GM18511 (cell line): ENCODE results near the gene TMEM256.
A peak's percentile ranks its signal among the peaks of the same experiment; 100 is the strongest.
"Not testable (repeated sequence)": the region's sequence is repeated elsewhere in the genome, so short reads cannot be mapped to it uniquely, and the experiment has no call there.

ENCODE experiments used
- ATAC-seq: cut with Tn5 transposase; IDR thresholded peaks from one replicate; pipeline ENCODE4 v1.9.1; 2021; ENCODE audit warnings: mild to moderate bottlenecking, moderate library complexity; ENCODE audit not compliant: unreplicated experiment

The TMEM256 gene

DNA sequence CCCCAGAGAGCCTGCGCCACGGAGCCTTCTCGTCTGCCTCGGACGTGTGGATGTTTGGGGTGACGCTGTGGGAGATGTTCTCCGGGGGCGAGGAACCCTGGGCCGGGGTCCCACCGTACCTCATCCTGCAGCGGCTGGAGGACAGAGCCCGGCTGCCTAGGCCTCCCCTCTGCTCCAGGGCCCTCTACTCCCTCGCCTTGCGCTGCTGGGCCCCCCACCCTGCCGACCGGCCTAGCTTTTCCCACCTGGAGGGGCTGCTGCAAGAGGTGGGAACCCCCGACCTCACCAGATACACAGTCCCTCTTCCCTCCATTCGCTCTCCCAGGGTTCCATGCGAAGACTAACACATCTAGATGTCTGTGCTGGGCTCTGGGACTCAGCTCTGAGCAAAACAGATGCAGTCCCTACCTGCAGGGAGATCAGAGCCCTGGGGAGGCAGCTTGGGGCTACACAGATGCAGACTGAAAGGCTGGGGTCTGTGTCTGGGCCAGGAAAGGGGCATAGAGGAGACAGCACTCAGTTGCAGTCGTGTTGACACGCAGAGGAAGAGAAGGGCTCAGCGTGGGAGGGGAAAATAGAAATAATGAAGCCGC, 19.3 kb downstream of the TMEM256 start:
- no peak for ATAC-seq

DNA sequence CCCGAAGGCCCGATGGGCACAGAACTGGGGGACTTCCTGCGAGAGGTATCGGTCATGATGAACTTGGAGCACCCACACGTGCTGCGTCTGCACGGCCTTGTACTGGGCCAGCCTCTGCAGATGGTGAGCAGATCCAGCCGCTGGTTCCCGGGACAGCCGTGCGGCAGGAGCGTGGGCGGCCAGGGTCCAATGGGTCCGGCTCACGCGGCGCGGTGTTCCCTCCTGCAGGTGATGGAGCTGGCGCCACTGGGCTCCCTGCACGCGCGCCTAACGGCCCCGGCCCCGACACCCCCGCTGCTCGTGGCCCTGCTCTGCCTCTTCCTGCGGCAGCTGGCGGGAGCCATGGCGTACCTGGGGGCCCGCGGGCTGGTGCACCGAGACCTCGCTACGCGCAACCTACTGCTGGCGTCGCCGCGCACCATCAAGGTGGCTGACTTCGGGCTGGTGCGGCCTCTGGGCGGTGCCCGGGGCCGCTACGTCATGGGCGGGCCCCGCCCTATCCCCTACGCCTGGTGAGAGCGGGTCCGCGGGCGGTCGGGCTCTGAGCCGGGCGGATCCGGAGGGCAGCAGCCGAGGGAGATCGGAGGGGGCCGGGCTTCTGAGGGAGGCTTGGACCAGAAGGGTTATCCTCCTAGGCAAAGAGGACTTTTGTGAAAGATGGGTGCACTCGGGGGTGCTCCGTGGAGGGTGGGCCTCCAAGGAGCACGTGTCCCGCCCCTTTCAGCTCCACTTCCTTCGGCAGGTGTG, 20.0 kb downstream of the TMEM256 start:
- ATAC-seq: peak; percentile 78

DNA sequence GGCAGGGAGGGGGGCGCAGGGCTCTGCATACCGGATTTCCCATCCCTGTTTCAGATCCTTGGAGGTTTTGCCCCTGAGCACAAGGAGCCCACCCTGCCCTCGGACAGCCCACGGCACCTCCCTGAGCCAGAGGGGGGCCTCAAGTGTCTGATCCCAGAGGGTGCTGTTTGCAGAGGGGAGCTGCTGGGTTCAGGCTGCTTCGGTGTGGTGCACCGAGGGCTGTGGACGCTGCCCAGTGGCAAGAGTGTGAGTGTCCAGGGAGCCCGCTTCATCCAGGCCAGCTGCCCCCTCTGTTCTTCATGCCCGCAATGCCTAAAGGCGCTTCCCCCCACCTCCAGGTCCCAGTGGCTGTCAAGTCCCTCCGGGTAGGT, 20.5 kb downstream of the TMEM256 start:
- ATAC-seq: no peak

DNA sequence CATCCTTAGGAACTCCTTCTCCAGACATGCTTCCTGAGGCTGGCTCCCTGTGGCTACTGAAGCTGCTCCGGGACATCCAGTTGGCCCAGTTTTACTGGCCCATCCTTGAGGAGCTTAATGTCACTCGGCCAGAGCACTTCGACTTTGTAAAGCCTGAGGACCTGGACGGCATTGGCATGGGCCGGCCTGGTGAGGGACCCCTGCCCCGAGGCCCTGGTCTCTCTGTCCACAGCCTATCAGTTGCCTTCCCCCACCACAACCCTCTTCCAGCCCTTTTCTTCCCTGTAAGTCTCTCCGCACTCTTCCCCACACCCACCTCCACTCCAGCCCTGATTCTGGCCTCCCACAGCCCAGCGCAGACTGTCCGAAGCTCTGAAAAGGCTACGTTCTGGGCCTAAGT, 21.0 kb downstream of the TMEM256 start:
- ATAC-seq: no peak

DNA sequence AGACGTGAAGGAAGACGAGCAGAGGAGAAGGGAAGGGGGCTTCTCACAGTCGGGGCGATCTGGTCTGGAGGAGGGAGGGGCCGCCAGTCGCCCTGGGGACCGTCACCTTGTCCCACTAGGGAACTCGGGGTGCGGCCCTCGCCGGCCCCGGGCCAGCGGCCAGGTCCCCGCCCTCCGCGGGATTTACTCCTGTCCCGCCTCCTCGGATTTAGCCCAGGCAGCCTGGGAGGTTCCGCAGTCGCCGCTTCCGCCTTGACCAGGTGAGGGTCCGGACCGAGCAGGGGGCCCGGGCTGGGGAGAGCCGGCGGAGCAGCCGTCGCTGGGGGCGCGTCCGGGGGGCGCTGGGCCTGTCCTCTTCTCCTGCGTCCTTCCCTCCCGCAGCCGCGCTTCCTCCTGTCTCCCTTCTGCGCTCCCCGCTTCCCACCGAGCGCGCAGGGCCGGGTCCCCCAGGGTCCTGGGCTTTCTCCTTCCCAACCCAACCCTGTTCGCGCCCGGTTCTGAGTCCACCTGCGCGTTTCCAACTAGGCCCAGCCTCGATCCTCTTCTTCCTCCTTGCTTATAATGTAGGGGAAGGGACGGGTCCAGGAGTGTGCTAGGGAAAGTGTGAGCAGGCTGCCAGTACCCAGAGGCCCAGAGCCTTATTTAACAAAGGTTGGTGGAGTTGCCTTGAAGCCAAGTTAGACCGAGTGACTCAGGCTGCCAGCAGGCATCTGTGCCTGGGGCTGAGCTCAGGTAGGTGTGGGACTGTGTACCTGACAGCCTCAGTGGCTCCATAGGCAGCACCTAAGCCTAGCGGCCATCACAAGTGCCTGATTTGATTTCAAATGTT, 22.8 kb downstream of the TMEM256 start, which contains the start of gene TNK1:
TSS of gene TNK1 (plus strand) at position 235 of the 829 bp plus-strand sequence. CDS start 1,838 bp downstream, outside the sequence.
- no peak for ATAC-seq

DNA sequence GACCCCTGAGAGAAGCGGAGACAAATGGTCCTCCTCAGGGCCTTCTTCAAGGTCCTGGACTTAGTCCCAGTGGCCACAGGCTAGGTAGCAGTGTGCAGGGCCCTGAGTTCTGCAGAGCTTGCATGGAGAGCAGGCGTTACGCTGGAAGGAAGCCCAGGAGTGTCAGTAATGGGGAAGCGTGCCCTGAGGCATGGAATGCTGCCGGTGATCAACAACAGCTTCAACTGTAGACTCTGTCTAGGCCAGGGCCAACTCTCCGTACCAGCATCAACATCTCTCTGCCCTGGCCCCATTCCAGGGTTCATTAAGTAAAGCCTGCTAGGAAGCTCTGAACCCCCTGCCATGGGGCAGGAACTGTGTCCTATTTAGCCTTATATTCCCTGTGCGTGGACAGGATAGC, 23.6 kb downstream of the TMEM256 start:
- ATAC-seq: no peak

DNA sequence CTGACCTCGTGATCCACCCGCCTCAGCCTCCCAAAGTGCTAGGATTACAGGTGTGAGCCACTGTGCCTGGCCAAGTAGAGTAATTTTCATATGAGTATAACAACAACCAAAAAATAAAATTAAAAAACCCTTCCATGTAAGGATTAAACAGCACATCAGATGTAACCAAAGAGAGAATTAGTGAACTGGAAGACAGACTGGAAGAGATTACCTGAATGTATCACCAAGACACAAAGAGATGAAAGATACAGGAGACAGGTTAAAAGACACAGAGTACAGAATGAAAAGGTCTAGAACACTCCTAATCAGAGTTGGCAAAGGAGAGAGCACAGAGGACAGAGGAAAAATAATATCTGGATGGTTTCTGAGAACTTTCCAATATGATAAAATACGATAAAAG, 24.8 kb downstream of the TMEM256 start:
- no peak for ATAC-seq

DNA sequence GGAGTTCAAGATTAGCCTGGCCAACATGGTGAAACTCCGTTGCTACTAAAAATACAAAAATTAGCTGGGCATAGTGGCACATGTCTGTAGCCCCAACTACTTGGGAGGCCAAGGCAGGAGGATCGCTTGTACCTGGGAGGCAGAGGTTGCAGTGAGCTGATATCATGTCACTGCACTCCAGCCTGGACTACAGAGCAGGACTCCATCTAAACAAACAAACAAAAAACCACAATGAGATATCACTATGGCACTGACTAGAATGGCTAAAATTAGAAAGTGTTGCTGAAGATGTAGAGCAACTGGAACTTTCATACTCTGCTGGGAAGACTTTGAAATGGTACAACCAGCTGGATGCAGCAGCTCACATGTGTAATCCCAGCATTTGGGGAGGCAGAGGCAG, 29.5 kb downstream of the TMEM256 start:
- ATAC-seq: no peak

DNA sequence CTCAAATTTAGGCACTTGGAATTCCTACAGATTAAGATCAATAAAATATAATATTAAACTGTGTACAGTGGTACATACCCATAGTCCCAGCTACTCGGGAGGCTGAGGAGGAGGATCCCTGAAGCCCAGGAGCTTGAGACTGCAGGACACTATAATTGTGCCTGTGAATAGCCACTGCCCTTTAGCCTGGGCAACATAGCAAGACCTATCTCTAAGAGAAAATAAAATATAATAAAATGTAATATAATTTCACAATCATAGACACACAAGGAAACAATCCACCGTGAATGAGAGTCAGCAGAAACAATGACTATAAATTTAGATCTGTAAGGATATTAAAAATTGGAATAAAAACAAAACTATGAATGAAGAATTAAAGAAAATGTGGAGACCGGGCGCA, 33.0 kb downstream of the TMEM256 start:
- no peak for ATAC-seq

DNA sequence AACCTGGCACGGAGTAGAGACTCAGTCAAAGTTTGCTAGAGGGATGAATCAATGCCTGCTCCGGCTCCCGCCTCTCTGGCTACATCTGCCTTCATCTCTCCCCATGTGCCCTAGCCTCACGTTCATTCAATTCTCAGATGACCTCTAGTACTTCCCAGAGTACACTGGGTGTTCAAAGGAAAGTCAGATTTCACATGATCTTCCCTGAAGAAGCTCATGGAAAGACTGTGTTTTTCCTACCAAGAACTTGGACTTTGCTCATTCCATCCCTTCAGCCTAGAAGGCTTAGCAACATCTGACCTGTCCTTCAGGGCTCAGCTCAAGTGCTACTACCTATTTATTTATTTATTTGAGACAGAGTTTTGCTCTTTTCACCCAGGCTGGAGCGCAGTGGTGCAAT, 34.1 kb downstream of the TMEM256 start:
- no peak for ATAC-seq

DNA sequence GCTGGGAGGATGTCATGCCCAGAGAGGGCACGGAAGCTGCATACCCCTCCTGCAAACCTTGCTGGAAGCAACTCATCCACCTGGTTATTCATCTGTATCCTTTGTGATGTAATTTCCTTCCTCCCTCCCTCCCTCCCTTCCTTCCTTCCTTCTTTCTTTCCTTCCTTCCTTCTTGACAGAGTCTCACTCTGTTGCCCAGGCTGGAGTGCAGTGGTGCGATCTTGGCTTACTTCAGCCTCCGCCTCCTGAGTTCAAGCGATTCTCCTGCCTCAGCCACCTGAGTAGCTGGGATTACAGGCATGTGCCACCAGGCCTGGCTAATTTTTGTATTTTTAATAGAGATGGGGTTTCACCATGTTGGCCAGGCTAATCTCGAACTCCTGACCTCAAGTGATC, 35.3 kb downstream of the TMEM256 start:
- ATAC-seq: not testable (repeated sequence)

DNA sequence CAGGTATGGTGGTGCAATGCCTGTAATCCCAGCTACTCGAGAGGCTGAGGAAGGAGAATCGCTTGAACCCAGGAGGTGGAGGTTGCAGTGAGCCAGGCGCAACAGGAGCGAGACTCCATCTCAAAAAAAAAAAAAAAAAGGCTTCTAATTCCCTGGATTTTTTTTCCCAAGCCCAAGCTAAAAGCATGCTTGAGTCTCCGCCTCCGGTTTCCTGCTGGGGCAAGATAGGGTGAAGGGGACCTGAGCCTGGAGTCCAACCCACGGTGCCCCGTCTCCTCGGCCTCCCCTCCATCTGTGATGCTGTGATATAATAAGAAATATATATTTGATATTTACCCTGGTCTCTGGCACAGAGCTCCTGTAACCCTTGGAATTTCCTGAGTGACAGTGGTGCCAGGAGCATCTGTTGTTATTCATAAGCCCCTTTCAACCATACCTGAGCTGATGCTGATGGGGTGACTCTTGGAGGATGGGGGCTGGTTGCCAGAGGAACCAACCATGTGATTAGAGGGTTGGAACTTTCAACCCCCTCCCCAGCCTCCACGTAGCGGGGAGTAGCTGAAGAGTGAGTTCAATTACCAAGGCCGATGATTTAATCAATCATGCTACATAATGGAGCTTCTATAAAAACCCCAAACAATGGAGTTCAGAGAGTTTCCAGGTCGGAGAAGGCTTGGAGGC, 35.8 kb downstream of the TMEM256 start:
- ATAC-seq: no peak

DNA sequence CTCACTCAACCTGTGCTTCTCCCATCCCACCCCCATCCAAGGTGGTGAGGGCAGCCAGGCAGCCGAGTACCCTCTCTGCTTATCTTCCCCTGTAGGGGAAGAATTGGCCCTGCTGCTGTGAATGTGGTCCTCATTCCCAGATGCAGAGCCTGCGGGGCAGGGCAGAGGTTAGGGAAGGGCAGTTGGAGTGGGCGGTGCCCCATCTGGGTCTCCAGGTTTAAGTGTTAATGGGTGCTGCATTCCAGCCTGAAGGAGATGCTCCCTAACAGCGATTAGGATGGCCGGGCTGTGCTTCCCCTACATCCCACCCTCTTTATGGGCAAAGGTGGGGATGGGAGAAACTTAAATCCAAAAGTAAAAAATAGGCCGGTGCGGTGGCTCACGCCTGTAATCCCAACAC, 36.8 kb downstream of the TMEM256 start:
- no peak for ATAC-seq

DNA sequence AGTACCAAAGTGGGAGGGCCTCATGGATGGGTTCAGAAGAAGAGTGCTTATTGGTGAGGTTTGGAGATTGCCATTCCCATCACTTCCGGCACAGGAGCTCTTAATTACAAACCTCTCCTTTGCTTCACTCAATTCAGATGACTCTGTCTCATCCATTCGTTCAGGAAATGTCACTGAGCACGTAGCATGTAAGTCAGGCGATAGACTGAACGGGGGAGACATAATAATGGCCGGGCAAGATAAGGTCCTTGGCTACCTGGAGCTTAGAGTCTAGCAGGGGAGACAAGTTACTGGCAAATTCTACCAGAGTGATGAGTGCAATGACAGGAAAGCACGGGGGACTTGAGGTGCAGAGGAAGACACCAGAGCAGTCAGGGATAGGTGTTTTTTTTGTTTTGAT, 37.9 kb downstream of the TMEM256 start:
- ATAC-seq: not testable (repeated sequence)

DNA sequence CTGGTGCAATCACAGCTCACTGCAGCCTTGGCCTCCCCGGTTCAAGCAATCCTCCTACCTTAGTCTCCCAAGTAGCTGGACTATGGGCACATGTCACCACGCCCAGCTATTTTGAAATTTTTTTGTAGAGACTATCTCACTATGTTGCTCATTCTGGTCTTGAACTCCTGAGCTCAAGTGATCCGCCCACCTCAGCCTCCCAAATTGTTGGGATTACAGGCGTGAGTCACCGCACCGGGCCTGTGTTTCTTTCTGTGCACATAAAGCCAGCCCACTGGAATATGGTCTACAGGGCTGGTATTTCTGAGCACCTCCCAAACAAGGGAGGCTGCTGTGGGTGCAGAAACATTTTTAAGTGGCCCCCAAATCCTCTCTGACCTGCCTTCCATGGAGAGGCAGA, 40.6 kb downstream of the TMEM256 start:
- no peak for ATAC-seq

DNA sequence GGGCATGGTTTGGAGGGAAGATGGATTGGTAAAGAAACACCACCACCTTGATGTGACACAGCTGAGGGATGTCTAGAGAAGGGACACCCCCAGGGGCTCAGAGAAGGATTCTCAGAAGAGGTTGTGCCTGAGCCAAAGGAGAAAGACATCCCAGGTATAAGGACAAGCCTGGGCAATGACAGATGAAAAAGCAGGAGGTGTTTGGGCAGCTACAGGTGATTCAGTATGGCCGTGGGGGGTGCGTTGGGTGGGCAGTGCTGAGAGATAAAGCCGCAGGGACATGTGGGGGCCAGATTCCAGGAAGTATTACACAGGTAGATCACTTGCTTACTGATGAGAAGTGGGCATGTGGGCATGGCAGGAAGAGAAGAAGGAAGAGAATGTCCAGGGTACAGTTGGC, 42.0 kb downstream of the TMEM256 start:
- ATAC-seq: no peak

DNA sequence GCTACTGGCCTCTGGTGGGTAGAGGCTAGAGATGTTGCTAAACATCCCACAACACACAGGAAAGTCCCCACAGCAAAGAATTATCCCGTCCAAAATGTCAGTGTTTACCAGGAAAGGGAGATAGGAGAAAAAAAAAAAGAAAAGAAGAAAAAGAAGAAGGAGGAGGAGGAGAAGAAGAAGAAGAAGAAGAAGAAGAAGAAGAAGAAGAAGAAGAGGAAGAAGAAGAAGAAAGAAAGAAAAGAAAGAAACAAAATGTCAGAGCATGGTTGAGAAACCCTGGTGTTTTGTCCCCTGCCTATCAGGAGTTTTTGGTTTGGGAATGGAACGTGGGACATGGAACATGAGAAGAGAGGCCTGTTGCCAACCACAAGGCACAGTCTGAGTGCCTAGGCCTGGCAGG, 46.5 kb downstream of the TMEM256 start:
- no peak for ATAC-seq

DNA sequence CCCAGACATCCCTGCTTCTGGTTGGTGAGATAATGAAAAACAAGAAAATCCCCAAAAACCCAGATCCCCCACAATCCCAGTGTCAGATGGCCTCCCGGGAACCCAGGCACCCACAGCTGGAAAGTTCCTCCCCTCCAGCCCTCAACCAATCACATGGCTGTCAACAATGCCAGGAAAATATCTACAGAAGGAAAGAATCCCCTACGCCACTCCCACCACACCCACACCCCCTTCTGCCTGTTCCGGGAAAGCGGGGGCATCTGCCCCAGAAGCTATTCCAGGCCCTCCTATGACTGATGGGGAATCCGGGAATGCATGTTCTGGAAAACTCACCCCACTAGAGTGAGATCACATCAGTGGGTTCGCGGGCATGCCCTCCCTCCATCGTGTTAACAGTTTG, 47.1 kb downstream of the TMEM256 start:
- ATAC-seq: no peak

DNA sequence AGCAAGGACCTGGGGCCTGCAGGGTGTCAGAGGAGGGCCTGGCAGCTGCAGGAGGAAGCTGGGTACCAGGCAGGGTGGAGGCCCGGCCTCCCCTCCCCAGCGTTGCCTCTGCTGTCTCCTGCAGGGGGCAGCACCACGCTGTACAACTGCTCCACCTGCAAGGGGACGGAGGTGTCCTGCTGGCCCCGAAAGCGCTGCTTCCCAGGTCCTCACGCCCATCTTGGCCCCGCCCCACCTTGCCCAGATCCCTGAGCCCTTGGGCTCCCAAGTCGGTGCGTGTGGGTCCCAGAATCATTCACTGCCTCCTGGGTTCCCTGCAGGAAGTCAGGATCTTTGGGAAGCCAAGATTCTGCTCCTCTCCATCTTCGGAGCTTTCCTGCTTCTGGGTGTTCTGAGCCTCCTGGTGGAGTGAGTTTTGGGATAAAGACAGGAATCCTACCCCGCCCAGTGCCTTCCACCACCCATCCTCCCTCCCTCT, 47.8 kb downstream of the TMEM256 start:
- no peak for ATAC-seq

DNA sequence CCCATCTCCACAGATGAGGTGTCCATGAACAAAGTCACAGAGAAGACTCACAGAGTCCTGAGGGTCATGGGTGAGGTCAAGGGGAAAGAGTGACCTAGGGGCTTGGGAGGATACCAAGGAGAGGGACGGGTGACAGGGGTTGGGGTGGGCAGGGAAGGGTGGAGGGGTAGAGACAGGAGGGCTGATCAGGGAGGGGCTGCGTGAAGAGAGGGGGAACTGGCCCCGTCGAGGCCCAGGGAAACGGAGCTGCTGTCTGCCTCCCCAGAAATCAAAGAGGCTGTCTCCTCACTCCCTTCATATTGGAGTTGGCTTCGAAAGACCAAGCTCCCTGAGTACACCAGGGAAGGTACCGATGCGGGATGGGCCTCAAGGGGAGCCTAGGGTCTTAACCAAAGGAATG, 48.3 kb downstream of the TMEM256 start:
- ATAC-seq: no peak

DNA sequence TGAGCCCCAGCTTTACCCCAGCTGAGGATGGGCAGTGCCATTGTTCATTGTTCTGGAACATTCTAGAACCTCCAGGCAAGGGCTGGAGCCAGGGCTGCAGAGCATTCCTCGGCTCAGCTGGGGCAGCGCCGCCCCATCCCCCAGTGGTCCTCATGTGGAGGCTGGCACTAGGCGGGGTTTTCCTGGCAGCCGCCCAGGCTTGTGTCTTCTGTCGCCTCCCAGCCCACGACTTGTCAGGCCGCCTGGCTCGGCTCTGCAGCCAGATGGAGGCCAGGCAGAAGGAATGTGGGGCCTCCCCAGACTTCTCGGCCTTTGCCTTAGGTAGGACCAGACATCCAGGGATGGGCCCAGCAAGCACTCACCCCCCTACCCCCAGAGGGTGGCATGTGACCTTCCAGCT, 48.8 kb downstream of the TMEM256 start, which contains the start of gene TMEM95:
TSS of gene TMEM95 (plus strand) at position 104 of the 400 bp plus-strand sequence. CDS start at position 153, 49 bp downstream.
- ATAC-seq: no peak
